Measurements from ENCODE around the gene ABCG8. TPM values are rescaled to one million over a fixed set of nuclear protein-coding genes. Genes with fewer than 3 reads are reported as not detected.

The ABCG8 gene
- total RNA-seq, 2 donors from 2014 or later, result not detected

DNA sequence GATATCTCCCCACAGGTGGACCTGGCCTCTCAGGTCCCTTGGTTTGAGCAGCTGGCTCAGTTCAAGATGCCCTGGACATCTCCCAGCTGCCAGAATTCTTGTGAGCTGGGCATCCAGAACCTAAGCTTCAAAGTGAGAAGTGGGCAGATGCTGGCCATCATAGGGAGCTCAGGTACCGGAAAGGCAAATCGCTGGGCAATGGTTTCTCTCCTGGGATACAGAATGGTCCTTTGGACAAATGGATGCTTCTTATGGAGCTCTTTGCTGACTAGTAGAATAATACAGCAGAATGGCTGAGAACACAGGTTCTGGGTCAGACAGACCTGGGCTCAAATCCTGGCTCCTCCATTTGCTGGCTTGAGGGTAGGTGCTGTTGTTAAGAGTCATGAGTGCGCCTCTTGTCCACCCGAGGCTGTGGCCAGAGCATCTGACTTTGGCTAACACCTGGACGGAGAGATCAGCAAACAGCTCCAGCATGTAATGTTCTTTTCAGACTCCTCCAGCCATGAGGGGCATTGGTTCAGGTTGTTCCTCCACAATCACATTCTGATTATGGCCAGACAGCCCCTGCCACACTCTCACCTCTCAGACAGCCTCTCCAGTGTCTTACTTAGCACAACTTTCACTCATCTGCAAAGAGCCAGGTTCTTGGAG lies 7.5 kb downstream of the ABCG8 start:
- Mint-ChIP-seq H3K27me3 (ENCODE audit: insufficient read depth) (peaks cover 8% of the 10 kb centered on the region), H3K9me3 (no peaks in the 10 kb centered on the region), H3K4me3 (no peak overlapping the region), H3K4me1 (no peaks in the 10 kb centered on the region), H3K27ac (no peak overlapping the region), H3K36me3 (ENCODE audit: low read depth) (no peaks in the 10 kb centered on the region)
- Histone ChIP-seq H3K9ac (ENCODE audit: extremely low read depth, low read length, poor library complexity, severe bottlenecking) (no peak overlapping the region), H3K36me3 (ENCODE audit: control insufficient read depth, insufficient read depth, low read length) (no peaks in the 10 kb centered on the region), H3K4me3 (ENCODE audit: low read length) (no peak overlapping the region), H3K4me1 (ENCODE audit: control insufficient read depth, insufficient read depth, low read length) (no peaks in the 10 kb centered on the region), H3K27me3 (ENCODE audit: control insufficient read depth, insufficient read depth, low read length, poor library complexity, severe bottlenecking) (peaks cover 11% of the 10 kb centered on the region), H3K27ac (ENCODE audit: low read depth, low read length) (no peak overlapping the region), H3K9me3 (ENCODE audit: control insufficient read depth, low read length) (no peaks in the 10 kb centered on the region)
- DNase-seq, result peak; percentile 26
- WGBS, 2 experiments (ENCODE audit: insufficient coverage in 1 of 2, insufficient read length in 1 of 2), result 92 to 93% methylated on average over 5 of the region's 5 CpGs
- TF ChIP-seq, protein P1, sequence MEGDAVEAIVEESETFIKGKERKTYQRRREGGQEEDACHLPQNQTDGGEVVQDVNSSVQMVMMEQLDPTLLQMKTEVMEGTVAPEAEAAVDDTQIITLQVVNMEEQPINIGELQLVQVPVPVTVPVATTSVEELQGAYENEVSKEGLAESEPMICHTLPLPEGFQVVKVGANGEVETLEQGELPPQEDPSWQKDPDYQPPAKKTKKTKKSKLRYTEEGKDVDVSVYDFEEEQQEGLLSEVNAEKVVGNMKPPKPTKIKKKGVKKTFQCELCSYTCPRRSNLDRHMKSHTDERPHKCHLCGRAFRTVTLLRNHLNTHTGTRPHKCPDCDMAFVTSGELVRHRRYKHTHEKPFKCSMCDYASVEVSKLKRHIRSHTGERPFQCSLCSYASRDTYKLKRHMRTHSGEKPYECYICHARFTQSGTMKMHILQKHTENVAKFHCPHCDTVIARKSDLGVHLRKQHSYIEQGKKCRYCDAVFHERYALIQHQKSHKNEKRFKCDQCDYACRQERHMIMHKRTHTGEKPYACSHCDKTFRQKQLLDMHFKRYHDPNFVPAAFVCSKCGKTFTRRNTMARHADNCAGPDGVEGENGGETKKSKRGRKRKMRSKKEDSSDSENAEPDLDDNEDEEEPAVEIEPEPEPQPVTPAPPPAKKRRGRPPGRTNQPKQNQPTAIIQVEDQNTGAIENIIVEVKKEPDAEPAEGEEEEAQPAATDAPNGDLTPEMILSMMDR (conservative IDR thresholded peaks at IDR 0.05), result no peak

DNA sequence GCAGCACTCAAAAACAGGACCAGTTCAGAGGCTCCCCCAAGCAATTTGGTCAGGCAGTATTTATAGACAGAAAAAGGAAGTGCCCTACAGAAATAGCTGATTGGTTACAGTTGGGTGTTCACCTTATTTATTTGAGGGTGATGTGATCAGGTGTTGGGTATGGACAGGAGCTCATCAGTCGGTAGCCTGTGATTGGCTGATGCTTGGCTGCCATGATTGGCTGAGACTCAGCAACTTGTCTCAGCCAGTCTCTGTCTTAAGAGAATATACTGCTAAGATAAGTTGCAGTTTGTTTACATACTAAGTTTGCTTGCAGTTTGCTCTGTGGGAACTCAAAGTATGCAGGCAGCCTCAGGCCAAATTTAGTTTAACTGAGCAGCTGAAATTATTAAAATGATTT lies 9.4 kb downstream of the ABCG8 start:
- Histone ChIP-seq H3K27ac (ENCODE audit: low read depth, low read length) (no peak overlapping the region), H3K9me3 (ENCODE audit: control insufficient read depth, low read length) (no peaks in the 10 kb centered on the region), H3K36me3 (ENCODE audit: control insufficient read depth, insufficient read depth, low read length) (no peaks in the 10 kb centered on the region), H3K4me1 (ENCODE audit: control insufficient read depth, insufficient read depth, low read length) (no peaks in the 10 kb centered on the region), H3K4me3 (ENCODE audit: low read length) (no peak overlapping the region), H3K9ac (ENCODE audit: extremely low read depth, low read length, poor library complexity, severe bottlenecking) (no peak overlapping the region), H3K27me3 (ENCODE audit: control insufficient read depth, insufficient read depth, low read length, poor library complexity, severe bottlenecking) (peaks cover 26% of the 10 kb centered on the region)
- 81 to 88% methylated on average over 1 of the region's 1 CpG for WGBS, 2 experiments (ENCODE audit: insufficient coverage in 1 of 2, insufficient read length in 1 of 2)
- Mint-ChIP-seq H3K9me3 (no peaks in the 10 kb centered on the region), H3K27me3 (ENCODE audit: insufficient read depth) (peaks cover 10% of the 10 kb centered on the region), H3K36me3 (ENCODE audit: low read depth) (no peaks in the 10 kb centered on the region), H3K4me3 (no peak overlapping the region), H3K27ac (no peak overlapping the region), H3K4me1 (no peaks in the 10 kb centered on the region)
- peak; percentile 24 for DNase-seq
- TF ChIP-seq, protein P1 (conservative IDR thresholded peaks at IDR 0.05), result no peak

DNA sequence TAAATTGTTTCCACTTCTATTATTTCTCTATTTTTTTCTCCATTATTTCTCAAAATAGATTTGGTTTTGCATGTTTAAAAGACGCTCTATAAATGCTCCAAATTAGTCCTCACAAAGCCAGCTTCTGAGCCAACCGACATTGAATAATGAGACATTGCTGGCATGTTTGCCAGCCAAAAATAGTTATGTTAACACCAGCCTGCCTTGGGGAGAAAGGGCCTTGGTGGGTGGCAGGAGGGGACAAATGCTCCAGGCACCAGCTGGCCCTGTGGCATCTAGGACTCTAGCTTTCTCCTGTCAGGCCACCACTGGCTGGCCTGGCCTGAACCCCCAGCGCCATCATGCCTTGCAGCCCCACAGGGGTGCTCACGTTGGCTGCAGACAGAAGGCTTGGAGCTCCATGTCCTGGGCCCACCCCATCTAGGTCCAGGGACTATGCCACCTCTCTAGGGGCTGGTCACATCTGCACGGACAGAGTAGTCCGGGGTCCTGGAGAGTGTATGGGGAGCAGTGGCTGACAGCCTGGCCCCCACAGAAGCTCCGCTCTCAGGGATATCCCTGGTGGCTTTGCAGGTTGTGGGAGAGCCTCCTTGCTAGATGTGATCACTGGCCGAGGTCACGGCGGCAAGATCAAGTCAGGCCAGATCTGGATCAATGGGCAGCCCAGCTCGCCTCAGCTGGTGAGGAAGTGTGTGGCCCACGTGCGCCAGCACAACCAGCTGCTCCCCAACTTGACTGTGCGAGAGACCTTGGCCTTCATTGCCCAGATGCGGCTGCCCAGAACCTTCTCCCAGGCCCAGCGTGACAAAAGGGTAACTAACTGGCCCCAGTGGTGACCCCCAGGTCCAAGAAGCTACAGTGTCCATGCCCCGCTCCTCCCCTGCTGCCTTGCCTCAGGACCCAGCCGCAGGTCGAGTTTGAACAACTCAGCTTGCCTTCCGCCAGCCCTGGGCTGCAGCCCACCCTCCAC lies 12.5 kb downstream of the ABCG8 start:
- Mint-ChIP-seq H3K4me1 (no peaks in the 10 kb centered on the region), H3K4me3 (no peak overlapping the region), H3K27me3 (ENCODE audit: insufficient read depth) (peaks cover 24% of the 10 kb centered on the region), H3K9me3 (no peaks in the 10 kb centered on the region), H3K27ac (no peak overlapping the region), H3K36me3 (ENCODE audit: low read depth) (no peaks in the 10 kb centered on the region)
- Histone ChIP-seq H3K9ac (ENCODE audit: extremely low read depth, low read length, poor library complexity, severe bottlenecking) (no peak overlapping the region), H3K27ac (ENCODE audit: low read depth, low read length) (no peak overlapping the region), H3K36me3 (ENCODE audit: control insufficient read depth, insufficient read depth, low read length) (no peaks in the 10 kb centered on the region), H3K9me3 (ENCODE audit: control insufficient read depth, low read length) (peaks cover 12% of the 10 kb centered on the region), H3K4me3 (ENCODE audit: low read length) (no peak overlapping the region), H3K27me3 (ENCODE audit: control insufficient read depth, insufficient read depth, low read length, poor library complexity, severe bottlenecking) (peaks cover 47% of the 10 kb centered on the region), H3K4me1 (ENCODE audit: control insufficient read depth, insufficient read depth, low read length) (no peaks in the 10 kb centered on the region)
- 92 to 97% methylated on average over 10 to 20 of the region's 20 CpGs for WGBS, 2 experiments (ENCODE audit: insufficient coverage in 1 of 2, insufficient read length in 1 of 2)
- TF ChIP-seq, protein P1 (conservative IDR thresholded peaks at IDR 0.05), result no peak
- peak; percentile 32 for DNase-seq

Measured in endodermal cell (in vitro differentiated cells).